NCI-H146 treated with DMSO at 0.1 percent for 48 hours (cell line): ENCODE data around the gene RNU2-63P.
"Not testable (repeated sequence)": the region's sequence is repeated elsewhere in the genome, so short reads cannot be mapped to it uniquely, and the experiment has no call there.

Experiments
- DNase-seq: peaks from one replicate; lab custom pipeline; 2025; ENCODE audit not compliant: unreplicated experiment; lab: John Stamatoyannopoulos, UW

RNU2-63P gene

DNA sequence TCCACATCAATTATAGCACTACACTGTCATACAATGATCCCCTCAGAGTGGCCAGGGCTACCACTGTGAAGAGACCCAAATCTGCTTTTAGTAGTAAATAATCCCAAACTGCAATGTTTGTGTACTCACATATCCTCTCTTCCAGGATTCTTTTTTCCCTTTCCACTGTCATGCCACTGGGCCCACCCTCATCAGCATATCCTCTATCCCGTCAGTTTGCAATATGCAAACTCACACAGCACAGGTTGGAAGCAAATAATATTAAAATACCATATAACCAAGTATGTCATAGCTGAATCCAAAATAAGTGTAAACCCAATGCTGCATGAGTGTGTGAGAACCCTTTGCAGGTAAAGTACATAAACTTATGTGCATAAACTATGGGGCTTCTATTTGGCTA lies 28.9 kb downstream of the RNU2-63P start:
- not testable (repeated sequence) for DNase-seq

GRCh38 chr2:87985902-87986301 lies 30.4 kb downstream of the RNU2-63P start:
- DNase-seq: not testable (repeated sequence)

DNA sequence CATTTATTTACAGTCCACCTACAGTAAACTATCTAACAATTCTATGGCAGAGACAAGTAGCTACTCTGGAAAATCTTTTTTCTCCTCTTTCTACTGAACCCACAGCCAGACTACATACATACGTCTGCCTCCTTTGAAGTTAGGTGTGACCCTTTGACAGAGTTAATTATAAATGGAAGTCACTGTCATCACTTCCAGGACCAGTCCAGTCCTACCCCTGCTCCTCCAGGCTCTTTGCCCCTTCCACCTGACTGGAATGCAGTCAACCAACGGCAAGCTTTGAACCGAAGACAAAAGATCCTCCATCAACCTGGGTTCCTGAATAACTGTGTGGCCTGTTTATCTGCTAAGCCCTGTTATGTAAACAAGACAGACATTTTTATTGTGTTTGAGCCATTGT lies 35.2 kb downstream of the RNU2-63P start:
- not testable (repeated sequence) for DNase-seq

DNA sequence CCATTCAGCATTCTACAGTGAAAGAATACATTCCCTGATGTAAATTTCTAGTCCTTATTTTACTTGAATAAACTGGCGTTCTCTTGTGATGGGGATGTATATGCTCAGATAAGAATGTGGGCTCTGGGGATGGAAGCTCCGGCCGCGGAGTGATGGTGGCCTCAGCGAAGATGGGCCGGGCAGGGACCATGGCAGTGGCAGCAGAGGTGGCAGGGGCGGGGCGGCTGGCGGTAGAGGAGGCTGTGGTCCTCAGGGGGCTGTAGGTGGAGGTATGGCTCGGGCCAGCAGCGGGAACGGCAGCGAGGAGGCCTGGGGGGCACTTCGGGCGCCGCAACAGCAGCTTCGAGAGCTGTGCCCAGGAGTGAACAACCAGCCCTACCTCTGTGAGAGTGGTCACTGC lies 44.0 kb downstream of the RNU2-63P start:
- not testable (repeated sequence) for DNase-seq
